Measurements from ENCODE around the gene NR1I2. TPM values are rescaled to one million over a fixed set of nuclear protein-coding genes. Genes with fewer than 3 reads are reported as not detected.

The NR1I2 gene
- total RNA-seq, 1 donor from 2014 or later: 0.23 TPM

DNA sequence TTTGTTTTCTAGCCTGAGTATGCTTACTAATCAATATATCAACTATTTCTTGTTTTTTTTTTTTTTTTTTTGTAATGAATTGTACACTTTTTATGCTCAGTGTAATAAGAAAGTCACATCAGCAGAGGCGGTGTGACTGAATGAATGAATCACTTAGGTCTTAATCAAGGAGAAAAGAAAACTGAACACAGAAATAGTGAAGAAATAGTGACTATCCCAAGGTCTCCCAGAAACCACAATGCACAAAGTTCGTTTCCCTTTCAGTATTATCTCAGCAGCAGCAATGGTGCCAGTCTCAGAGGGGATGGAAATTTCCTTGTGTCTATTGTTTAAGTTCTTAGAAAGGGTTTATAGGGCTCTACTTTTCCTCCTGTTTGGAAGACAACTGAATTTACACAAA is 80.7 kb downstream of the NR1I2 start:
- H3K4me1 Mint-ChIP-seq (ENCODE audit: unreplicated experiment): no peaks in the 10 kb centered on the region
- peak overlapping the region; percentile 47 for H3K4me3 Mint-ChIP-seq (ENCODE audit: unreplicated experiment)
- no peak overlapping the region for H3K27ac Mint-ChIP-seq (ENCODE audit: unreplicated experiment)
- no peaks in the 10 kb centered on the region for H3K27me3 Mint-ChIP-seq (ENCODE audit: unreplicated experiment)
- H3K36me3 Mint-ChIP-seq (ENCODE audit: low read depth, unreplicated experiment): peaks cover 35% of the 10 kb centered on the region
- DNase-seq (ENCODE audit: low spot score): no peak
- no peaks in the 10 kb centered on the region for H3K9me3 Mint-ChIP-seq (ENCODE audit: unreplicated experiment)
- TF ChIP-seq, protein P1, sequence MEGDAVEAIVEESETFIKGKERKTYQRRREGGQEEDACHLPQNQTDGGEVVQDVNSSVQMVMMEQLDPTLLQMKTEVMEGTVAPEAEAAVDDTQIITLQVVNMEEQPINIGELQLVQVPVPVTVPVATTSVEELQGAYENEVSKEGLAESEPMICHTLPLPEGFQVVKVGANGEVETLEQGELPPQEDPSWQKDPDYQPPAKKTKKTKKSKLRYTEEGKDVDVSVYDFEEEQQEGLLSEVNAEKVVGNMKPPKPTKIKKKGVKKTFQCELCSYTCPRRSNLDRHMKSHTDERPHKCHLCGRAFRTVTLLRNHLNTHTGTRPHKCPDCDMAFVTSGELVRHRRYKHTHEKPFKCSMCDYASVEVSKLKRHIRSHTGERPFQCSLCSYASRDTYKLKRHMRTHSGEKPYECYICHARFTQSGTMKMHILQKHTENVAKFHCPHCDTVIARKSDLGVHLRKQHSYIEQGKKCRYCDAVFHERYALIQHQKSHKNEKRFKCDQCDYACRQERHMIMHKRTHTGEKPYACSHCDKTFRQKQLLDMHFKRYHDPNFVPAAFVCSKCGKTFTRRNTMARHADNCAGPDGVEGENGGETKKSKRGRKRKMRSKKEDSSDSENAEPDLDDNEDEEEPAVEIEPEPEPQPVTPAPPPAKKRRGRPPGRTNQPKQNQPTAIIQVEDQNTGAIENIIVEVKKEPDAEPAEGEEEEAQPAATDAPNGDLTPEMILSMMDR (IDR thresholded peaks at IDR 0.05; ENCODE audit: unreplicated experiment): no peak

DNA sequence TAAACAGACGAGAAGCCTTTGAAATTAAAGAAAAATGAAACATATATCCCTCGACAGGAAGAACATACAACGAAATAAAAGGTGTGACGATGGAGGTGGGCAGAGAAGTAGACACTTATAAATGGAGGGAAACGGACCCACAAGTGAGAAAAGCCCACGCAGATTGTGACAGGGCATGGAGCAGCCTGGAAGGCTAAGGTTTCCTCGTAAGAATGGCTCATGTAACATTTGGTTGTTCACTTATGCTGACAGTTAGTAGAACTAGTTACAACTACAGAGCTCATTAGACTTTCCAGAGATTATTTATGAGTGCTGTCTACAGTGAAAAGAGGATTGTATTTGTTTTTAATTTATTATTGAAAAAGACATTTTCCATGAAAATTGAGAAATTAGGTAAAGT is 82.6 kb downstream of the NR1I2 start:
- Mint-ChIP-seq H3K36me3 (ENCODE audit: low read depth, unreplicated experiment) (peaks cover 20% of the 10 kb centered on the region), H3K27me3 (ENCODE audit: unreplicated experiment) (no peaks in the 10 kb centered on the region), H3K27ac (ENCODE audit: unreplicated experiment) (no peak overlapping the region), H3K4me3 (ENCODE audit: unreplicated experiment) (no peak overlapping the region), H3K4me1 (ENCODE audit: unreplicated experiment) (peaks cover 5% of the 10 kb centered on the region), H3K9me3 (ENCODE audit: unreplicated experiment) (no peaks in the 10 kb centered on the region)
- TF ChIP-seq, protein P1 (IDR thresholded peaks at IDR 0.05; ENCODE audit: unreplicated experiment): no peak
- no peak for DNase-seq (ENCODE audit: low spot score)

Other genes with a start within 250 kb of the NR1I2 start
- not detected for gene CD80, start 222.5 kb upstream of the NR1I2 start, total RNA-seq (ENCODE audit: unreplicated experiment)
- gene ADPRH, start 202.6 kb upstream of the NR1I2 start, total RNA-seq (ENCODE audit: unreplicated experiment): 5.1 TPM
- gene PLA1A, start 184.2 kb upstream of the NR1I2 start, total RNA-seq (ENCODE audit: unreplicated experiment): 0.80 TPM
- 2.0 TPM for gene POPDC2, start 121.5 kb upstream of the NR1I2 start, total RNA-seq (ENCODE audit: unreplicated experiment)
- gene COX17, start 104.7 kb upstream of the NR1I2 start, total RNA-seq (ENCODE audit: unreplicated experiment): 16.9 TPM
- gene CFAP91, start 79.1 kb upstream of the NR1I2 start, total RNA-seq (ENCODE audit: unreplicated experiment): 0.23 TPM

Data from endothelial cell (in vitro differentiated cells).